Uterus (tissue), 2 donors: Measurements from ENCODE around the gene KCNQ5.

Experiments
- POLR2A ChIP-seq, 2 donors: fragments of 450-650 bp; IDR thresholded peaks; one replicate each; pipeline ENCODE4 v1.6.1; 2016; ENCODE audit warnings: antibody characterized with exemption in 2 of 2, mild to moderate bottlenecking in 1 of 2, moderate library complexity in 1 of 2
- TF ChIP-seq, protein P1 (sequence below), 4 experiments: fragments of 200-600 bp in 2 of 4; fragments of 450-650 bp in 2 of 4; sonication (generic) in 2 of 4; IDR thresholded peaks; one replicate each; pipeline ENCODE4 v1.5.1; 2016 to 2019; ENCODE audit warnings: antibody characterized with exemption in 4 of 4, mild to moderate bottlenecking in 2 of 4, moderate library complexity in 1 of 4

DNA sequence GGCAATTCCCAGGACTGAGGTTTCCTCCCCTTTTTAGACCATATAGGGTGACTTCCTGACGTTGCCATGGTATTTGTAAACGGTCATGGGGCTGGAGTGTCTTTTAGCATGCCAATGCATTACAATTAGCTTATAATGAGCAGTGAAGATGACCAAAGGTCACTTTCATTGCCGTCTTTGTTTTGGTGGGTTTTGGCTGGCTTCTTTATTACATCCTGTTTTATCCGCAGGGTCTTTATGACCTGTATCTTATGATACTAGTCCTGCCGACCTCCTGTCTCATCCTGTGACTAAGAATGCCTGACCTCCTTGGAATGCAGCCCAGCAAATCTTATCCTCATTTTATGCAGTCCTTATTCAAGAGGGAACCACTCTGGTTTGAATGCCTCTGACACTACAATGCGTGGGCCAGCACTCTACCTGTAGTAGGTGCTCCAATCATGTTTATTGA lies 190.1 kb downstream of the KCNQ5 start:
- TF ChIP-seq, protein P1, sequence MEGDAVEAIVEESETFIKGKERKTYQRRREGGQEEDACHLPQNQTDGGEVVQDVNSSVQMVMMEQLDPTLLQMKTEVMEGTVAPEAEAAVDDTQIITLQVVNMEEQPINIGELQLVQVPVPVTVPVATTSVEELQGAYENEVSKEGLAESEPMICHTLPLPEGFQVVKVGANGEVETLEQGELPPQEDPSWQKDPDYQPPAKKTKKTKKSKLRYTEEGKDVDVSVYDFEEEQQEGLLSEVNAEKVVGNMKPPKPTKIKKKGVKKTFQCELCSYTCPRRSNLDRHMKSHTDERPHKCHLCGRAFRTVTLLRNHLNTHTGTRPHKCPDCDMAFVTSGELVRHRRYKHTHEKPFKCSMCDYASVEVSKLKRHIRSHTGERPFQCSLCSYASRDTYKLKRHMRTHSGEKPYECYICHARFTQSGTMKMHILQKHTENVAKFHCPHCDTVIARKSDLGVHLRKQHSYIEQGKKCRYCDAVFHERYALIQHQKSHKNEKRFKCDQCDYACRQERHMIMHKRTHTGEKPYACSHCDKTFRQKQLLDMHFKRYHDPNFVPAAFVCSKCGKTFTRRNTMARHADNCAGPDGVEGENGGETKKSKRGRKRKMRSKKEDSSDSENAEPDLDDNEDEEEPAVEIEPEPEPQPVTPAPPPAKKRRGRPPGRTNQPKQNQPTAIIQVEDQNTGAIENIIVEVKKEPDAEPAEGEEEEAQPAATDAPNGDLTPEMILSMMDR (IDR thresholded peaks at IDR 0.05), result no peak
- TF ChIP-seq POLR2A (IDR thresholded peaks at IDR 0.05), result no peak
